ENCODE measurements around the gene POLR1G. TPM values are rescaled to one million over a fixed set of nuclear protein-coding genes. Genes with fewer than 3 reads are reported as not detected.
A peak's percentile ranks its signal among the peaks of the same experiment; 100 is the strongest.

POLR1G gene
- total RNA-seq, 4 donors from 2014 or later: 5.1 to 8.3 (median 5.8) TPM

DNA sequence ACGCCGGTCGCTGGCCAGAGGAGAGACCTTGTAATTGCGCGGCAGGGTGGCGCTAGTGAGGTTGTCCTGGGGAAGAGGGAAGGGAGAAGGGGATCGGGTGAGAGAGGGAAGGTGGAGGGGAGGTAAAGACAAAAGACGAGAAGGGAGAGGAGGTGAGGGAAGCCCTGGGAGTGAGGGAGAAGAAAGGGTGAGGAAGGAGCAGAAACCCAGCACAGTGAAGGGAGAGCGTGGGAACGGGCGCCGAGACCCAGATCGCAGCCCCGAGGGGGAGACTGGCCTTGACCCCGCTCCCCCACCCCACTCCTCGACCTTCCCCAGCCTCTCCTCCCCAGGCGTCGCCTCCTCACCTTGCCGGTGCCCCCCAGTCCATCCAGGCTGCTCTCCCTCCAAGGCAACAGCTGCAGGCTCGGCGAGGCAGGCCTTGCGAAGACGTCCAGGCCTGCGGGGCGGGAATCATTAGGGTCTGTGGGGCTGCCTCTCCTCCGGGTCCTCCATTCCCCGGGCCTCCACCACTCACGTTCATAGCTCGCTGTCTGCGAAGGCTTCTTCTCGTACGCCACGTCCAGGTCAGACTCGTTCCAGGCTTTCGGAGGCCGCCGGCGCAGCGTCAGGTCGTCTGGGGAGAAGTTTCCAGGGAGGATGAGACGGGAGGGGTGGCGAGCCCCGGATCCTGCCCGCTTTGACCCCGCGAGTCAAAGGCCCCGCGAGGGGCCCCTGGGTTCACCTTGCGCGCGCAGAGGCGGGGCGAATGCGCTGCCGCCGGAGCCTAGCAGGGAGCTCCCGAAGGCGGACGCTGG, 10.4 kb upstream of the POLR1G start:
- Histone ChIP-seq H3K4me1 (peaks cover 0 to 12% of the 10 kb centered on the region in 2 donors), H3K9me3 (no peaks in the 10 kb centered on the region), H3K27ac (no peak overlapping the region), H3K4me3 (no peak overlapping the region), H3K27me3 (no peaks in the 10 kb centered on the region), H3K36me3 (no peaks in the 10 kb centered on the region)
- intact Hi-C loops (cut with DNase I; ENCODE audit: low total_unique reads) (no loop called here), in situ Hi-C loops (cut with MboI; ENCODE audit: low sequenced_read_pairs in 4 of 4) (no loop called here)
- no peak for DNase-seq
- ATAC-seq: no peak
- TF ChIP-seq, protein P1, sequence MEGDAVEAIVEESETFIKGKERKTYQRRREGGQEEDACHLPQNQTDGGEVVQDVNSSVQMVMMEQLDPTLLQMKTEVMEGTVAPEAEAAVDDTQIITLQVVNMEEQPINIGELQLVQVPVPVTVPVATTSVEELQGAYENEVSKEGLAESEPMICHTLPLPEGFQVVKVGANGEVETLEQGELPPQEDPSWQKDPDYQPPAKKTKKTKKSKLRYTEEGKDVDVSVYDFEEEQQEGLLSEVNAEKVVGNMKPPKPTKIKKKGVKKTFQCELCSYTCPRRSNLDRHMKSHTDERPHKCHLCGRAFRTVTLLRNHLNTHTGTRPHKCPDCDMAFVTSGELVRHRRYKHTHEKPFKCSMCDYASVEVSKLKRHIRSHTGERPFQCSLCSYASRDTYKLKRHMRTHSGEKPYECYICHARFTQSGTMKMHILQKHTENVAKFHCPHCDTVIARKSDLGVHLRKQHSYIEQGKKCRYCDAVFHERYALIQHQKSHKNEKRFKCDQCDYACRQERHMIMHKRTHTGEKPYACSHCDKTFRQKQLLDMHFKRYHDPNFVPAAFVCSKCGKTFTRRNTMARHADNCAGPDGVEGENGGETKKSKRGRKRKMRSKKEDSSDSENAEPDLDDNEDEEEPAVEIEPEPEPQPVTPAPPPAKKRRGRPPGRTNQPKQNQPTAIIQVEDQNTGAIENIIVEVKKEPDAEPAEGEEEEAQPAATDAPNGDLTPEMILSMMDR (IDR thresholded peaks at IDR 0.05 in 4 of 5, conservative IDR thresholded peaks at IDR 0.05 in 1 of 5): no peak
- TF ChIP-seq POLR2A (IDR thresholded peaks at IDR 0.05): no peak

DNA sequence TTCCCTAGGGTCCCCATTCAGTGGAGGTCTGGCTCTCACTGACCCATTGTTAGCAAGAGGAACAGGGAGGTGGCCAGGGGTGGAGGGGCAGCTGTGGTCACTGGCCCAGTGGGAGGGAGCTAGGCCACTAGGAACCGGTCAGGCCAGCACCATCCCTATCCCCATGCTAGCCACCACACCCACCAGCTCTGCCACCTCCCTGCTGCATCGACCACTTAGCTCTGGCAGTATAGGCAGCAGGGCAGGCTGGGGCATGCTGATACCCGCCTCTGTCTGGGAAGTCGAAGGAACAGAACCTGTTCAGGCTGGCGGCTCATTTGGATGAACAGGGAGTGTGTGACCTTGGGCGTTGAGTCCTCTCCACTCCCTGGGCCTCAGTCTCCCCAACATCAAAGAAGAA, 6.3 kb upstream of the POLR1G start:
- TF ChIP-seq POLR2A (IDR thresholded peaks at IDR 0.05): no peak
- TF ChIP-seq, protein P1 (IDR thresholded peaks at IDR 0.05 in 4 of 5, conservative IDR thresholded peaks at IDR 0.05 in 1 of 5): no peak
- Histone ChIP-seq H3K9me3 (no peaks in the 10 kb centered on the region), H3K4me3 (no peak overlapping the region), H3K27ac (no peak overlapping the region), H3K36me3 (no peaks in the 10 kb centered on the region), H3K27me3 (peaks cover 5 to 10% (median 9%) of the 10 kb centered on the region in 3 donors), H3K4me1 (peaks cover 10 to 18% of the 10 kb centered on the region in 2 donors)
- ATAC-seq (no peak), DNase-seq (no peak)
- in situ Hi-C loops (cut with MboI; ENCODE audit: low sequenced_read_pairs in 4 of 4) (no loop called here), intact Hi-C loops (cut with DNase I; ENCODE audit: low total_unique reads) (no loop called here)

DNA sequence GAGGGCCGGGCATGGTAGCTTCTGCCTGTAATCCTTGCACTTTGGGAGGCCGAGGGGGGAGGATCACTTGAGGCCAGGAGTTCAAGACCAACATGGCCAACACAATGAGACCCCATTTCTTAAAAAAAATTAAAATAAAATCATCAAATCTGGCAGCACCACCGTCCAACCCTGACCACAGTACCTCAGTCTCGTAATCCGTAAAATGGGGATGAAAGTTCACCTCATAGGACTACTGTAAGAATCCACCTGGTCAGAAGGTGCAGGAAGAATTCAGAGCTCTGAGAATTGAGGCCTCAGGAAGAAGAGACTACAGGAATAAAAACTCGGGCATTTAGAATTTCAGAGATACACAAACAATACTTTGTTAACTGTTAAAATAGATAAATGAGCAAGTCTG, 4.6 kb upstream of the POLR1G start:
- no peak for TF ChIP-seq POLR2A (IDR thresholded peaks at IDR 0.05)
- TF ChIP-seq, protein P1 (IDR thresholded peaks at IDR 0.05 in 4 of 5, conservative IDR thresholded peaks at IDR 0.05 in 1 of 5): no peak
- in situ Hi-C loops (cut with MboI; ENCODE audit: low sequenced_read_pairs in 4 of 4) (no loop called here), intact Hi-C loops (cut with DNase I; ENCODE audit: low total_unique reads) (no loop called here)
- Histone ChIP-seq H3K27me3 (peaks cover 5 to 10% (median 9%) of the 10 kb centered on the region in 3 donors), H3K27ac (peak overlapping the region in 1 of 4 donors; percentile 88), H3K36me3 (no peaks in the 10 kb centered on the region), H3K4me1 (peaks cover 12 to 19% of the 10 kb centered on the region in 2 donors), H3K9me3 (no peaks in the 10 kb centered on the region), H3K4me3 (no peak overlapping the region)
- ATAC-seq (no peak), DNase-seq (no peak)

DNA sequence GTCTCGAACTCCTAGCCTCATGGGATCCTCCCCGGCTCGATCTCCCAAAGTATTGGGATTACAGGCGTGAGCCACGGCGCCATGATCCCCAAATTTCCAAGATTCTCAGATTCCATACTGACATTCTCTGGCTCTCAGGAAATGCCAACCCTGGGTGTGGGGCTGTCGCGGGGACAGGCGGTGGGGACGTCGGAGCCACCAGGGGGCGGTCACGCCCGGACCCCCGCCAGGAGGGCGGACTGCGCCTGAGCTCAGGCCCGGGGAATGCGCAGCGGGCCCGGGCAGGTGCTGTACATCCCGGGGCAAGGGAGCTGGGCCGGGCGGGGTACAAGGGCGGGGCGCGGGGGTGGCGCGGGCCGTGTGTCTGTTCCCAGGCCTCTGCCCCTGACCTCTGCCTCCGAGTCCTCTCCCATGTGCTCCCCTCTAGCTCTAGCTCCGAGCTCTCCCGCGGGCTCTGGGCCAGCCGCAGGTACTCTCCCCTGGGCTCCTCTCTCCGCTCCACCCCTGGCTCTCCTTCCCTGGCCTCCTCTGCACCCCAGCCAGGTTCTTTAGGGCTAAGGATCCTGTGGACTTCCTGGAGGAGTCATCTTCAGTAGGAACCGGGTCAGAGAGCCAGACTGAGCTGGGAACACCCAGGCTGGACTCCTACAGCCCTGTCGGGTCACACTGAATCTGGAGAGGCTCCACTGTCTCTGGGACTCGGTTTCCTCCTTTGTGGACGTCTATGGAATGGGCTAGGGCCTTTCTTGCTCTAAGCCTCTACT, 4.0 kb upstream of the POLR1G start:
- intact Hi-C loops (cut with DNase I; ENCODE audit: low total_unique reads): no loop called here
- Histone ChIP-seq H3K27me3 (peaks cover 5 to 10% (median 9%) of the 10 kb centered on the region in 3 donors), H3K9me3 (no peaks in the 10 kb centered on the region), H3K4me3 (peak overlapping the region in 1 of 4 donors; percentile 1), H3K36me3 (no peaks in the 10 kb centered on the region), H3K27ac (peak overlapping the region; percentile 8 to 92 (median 60)), H3K4me1 (peaks cover 19 to 26% of the 10 kb centered on the region in 2 donors)
- TF ChIP-seq POLR2A (IDR thresholded peaks at IDR 0.05): no peak
- TF ChIP-seq, protein P1 (IDR thresholded peaks at IDR 0.05 in 4 of 5, conservative IDR thresholded peaks at IDR 0.05 in 1 of 5): peak in 4 of 5 experiments; percentile 28 to 43 (median 33)
- no peak for ATAC-seq
- in situ Hi-C loops (cut with MboI; ENCODE audit: low sequenced_read_pairs in 4 of 4): no loop called here
- DNase-seq: no peak
